CD4-positive, alpha-beta T cell (primary cell): ENCODE data around the gene ATP5MC2. TPM values are rescaled to one million over a fixed set of nuclear protein-coding genes. Genes with fewer than 3 reads are reported as not detected.

Source experiments
- ATAC-seq: fragments of 200-7000 bp; cut with Tn5 transposase; one replicate; pipeline ENCODE4 v1.10.0; 2022; ENCODE audit warnings: mild to moderate bottlenecking; ENCODE audit not compliant: poor library complexity
- CTCF ChIA-PET: fragments of 350-600 bp; sonication (Branson Sonifier 250); formaldehyde crosslinking; loops from one replicate; lab custom pipeline; 2021; ENCODE audit warnings: antibody characterized with exemption, inconsistent platforms; lab: Charles Lee
- POLR2A ChIA-PET: fragments of 350-600 bp; sonication (Branson Sonifier 250); formaldehyde crosslinking; loops from one replicate; lab custom pipeline; 2021; ENCODE audit warnings: antibody characterized with exemption, inconsistent platforms; lab: Charles Lee
- DNase-seq, 14 experiments: peaks; one replicate each; pipeline ENCODE4 v3.0.0-alpha.2; 2013 to 2020; ENCODE audit warnings: mixed read lengths in 2 of 14
- H3K27ac ChIP-seq, 2 donors: one replicate each; pipeline versions ENCODE4 v1.5.1 to v1.7.0; 2013; ENCODE audit warnings: low read length in 2 of 2, low read depth in 1 of 2, mild to moderate bottlenecking in 1 of 2
- H3K27me3 ChIP-seq, 2 experiments: 1 replicate in 1 of 2; 2 replicates in 1 of 2; pipeline versions ENCODE4 v1.6.1 to v1.7.0; 2013; ENCODE audit warnings: low read length in 2 of 2, control low read depth in 1 of 2, mild to moderate bottlenecking in 1 of 2, moderate library complexity in 1 of 2; ENCODE audit not compliant: insufficient read depth in 2 of 2, control insufficient read depth in 1 of 2
- H3K36me3 ChIP-seq: one replicate; pipeline ENCODE4 v1.6.1; 2013; ENCODE audit warnings: low read length, control low read depth; ENCODE audit not compliant: insufficient read depth
- H3K4me1 ChIP-seq: one replicate; pipeline ENCODE4 v1.6.1; 2013; ENCODE audit warnings: low read length, control low read depth; ENCODE audit not compliant: insufficient read depth
- H3K4me3 ChIP-seq: one replicate; pipeline ENCODE4 v1.5.1; 2013; ENCODE audit warnings: mild to moderate bottlenecking, low read length, moderate library complexity
- H3K9me3 ChIP-seq, 2 experiments: 1 replicate in 1 of 2; 2 replicates in 1 of 2; pipeline versions ENCODE4 v1.6.1 to v1.7.0; 2013; ENCODE audit warnings: low read length in 2 of 2, mild to moderate bottlenecking in 2 of 2, control low read depth in 1 of 2, moderate library complexity in 1 of 2; ENCODE audit not compliant: control insufficient read depth in 1 of 2, insufficient read depth in 1 of 2
- H3K27ac Mint-ChIP-seq: one replicate; pipeline ENCODE4 v1.8.0; 2020; ENCODE audit warnings: mixed read lengths
- H3K27me3 Mint-ChIP-seq: one replicate; pipeline ENCODE4 v1.8.0; 2021; ENCODE audit warnings: mixed read lengths
- H3K36me3 Mint-ChIP-seq: one replicate; pipeline ENCODE4 v1.8.0; 2021; ENCODE audit warnings: low read depth, mixed read lengths
- H3K4me1 Mint-ChIP-seq: one replicate; pipeline ENCODE4 v1.8.0; 2021; ENCODE audit warnings: low read depth, mixed read lengths
- H3K4me3 Mint-ChIP-seq: one replicate; pipeline ENCODE4 v1.8.0; 2020; ENCODE audit warnings: mild to moderate bottlenecking, mixed read lengths
- H3K9me3 Mint-ChIP-seq: one replicate; pipeline ENCODE4 v1.8.0; 2020; ENCODE audit warnings: mixed read lengths
- intact Hi-C, 2 experiments: fragments of 100-400 bp; cut with DNase I in 1 of 2; cut with micrococcal nuclease in 1 of 2; formaldehyde crosslinking; loops; one replicate each; pipeline versions ENCODE4 v1.15.1 to v1.9.0; 2023 to 2025; cut with DNase I, micrococcal nuclease
- total RNA-seq, 174 experiments: library from RNA in 2 of 174; stranded (reverse) in 2 of 174; gene quantifications; one replicate each; pipeline ENCODE4 v1.2.3 and lab custom pipeline; 2021 to 2026
- TF ChIP-seq, protein P1 (sequence below): fragments of 200-600 bp; IDR thresholded peaks from one replicate; pipeline ENCODE4 v1.8.0; 2022; ENCODE audit warnings: antibody characterized with exemption, mild to moderate bottlenecking

Gene ATP5MC2
- total RNA-seq, 2 experiments from 2014 or later = 235 to 245 TPM

DNA sequence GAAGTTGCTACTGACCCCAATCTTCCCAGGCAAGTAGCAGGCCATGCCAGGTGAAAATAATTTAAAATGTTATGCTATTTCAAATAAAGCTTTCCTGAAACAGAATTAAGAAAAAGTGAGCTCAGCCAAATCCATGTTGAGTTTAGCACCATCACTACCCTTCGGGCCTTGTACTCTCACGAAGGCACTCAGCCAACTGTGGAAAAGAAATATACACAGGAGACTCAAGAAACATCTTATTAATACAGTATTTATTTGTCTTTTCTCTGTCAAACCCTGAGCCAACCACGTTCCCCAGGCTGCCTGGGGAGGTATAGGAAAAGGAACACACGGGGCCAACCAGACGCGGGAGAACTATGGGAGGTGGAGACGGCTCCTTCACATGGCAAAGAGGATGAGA is 10.9 kb downstream of the ATP5MC2 start:
- H3K27ac ChIP-seq = no peak overlapping the region
- H3K27ac Mint-ChIP-seq = no peak overlapping the region
- DNase-seq (no peak), ATAC-seq (no peak)
- H3K9me3 ChIP-seq = no peaks in the 10 kb centered on the region
- peaks cover 8% of the 10 kb centered on the region for H3K4me1 Mint-ChIP-seq
- no peaks in the 10 kb centered on the region for H3K4me1 ChIP-seq
- H3K27me3 ChIP-seq = no peaks in the 10 kb centered on the region
- H3K9me3 Mint-ChIP-seq = no peaks in the 10 kb centered on the region
- ChIA-PET POLR2A (no interaction called here), CTCF (interaction anchor here (1.4 kb wide), 1 partner anchor 11 kb away, joined by 4 read pairs; the partner anchor contains the start of gene ATP5MC2)
- no peak overlapping the region for H3K4me3 ChIP-seq
- TF ChIP-seq, protein P1, sequence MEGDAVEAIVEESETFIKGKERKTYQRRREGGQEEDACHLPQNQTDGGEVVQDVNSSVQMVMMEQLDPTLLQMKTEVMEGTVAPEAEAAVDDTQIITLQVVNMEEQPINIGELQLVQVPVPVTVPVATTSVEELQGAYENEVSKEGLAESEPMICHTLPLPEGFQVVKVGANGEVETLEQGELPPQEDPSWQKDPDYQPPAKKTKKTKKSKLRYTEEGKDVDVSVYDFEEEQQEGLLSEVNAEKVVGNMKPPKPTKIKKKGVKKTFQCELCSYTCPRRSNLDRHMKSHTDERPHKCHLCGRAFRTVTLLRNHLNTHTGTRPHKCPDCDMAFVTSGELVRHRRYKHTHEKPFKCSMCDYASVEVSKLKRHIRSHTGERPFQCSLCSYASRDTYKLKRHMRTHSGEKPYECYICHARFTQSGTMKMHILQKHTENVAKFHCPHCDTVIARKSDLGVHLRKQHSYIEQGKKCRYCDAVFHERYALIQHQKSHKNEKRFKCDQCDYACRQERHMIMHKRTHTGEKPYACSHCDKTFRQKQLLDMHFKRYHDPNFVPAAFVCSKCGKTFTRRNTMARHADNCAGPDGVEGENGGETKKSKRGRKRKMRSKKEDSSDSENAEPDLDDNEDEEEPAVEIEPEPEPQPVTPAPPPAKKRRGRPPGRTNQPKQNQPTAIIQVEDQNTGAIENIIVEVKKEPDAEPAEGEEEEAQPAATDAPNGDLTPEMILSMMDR = no peak
- no peak overlapping the region for H3K4me3 Mint-ChIP-seq
- peaks cover 60% of the 10 kb centered on the region for H3K36me3 ChIP-seq
- H3K36me3 Mint-ChIP-seq = peaks cover 71% of the 10 kb centered on the region
- intact Hi-C loops = no loop called here
- no peaks in the 10 kb centered on the region for H3K27me3 Mint-ChIP-seq

DNA sequence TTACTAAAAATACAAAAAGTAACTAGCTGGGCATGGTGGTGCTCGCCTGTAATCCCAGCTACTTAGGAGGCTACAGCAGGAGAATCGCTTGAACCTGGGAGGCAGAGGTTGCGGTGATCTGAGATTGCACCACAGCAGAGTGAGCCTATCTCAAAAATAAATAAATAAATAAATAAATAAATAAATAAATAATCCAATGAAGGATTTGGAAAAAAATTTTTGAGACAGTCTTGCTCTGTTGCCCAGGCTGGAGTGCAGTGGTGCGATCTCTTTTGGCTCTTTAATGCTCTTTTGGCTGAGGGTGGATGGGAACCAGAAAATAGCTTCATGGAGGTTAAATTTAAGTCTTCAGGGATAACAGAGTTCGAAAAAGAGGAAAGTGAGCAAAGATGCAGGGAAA is 11.7 kb downstream of the ATP5MC2 start:
- no peaks in the 10 kb centered on the region for H3K9me3 ChIP-seq
- H3K4me1 ChIP-seq = no peaks in the 10 kb centered on the region
- intact Hi-C loops = no loop called here
- Mint-ChIP-seq H3K36me3 (peaks cover 68% of the 10 kb centered on the region), H3K4me3 (no peak overlapping the region), H3K4me1 (peaks cover under 1% of the 10 kb centered on the region), H3K9me3 (no peaks in the 10 kb centered on the region), H3K27ac (no peak overlapping the region), H3K27me3 (no peaks in the 10 kb centered on the region)
- H3K36me3 ChIP-seq = peaks cover 53% of the 10 kb centered on the region
- ATAC-seq = no peak
- no peak overlapping the region for H3K27ac ChIP-seq
- no peak for DNase-seq
- ChIA-PET POLR2A (interaction anchor here (1.1 kb wide), 1 partner anchor 12 kb away, joined by 3 read pairs; the partner anchor contains the start of gene ATP5MC2), CTCF (interaction anchor here (1.4 kb wide), 1 partner anchor 11 kb away, joined by 4 read pairs; the partner anchor contains the start of gene ATP5MC2)
- TF ChIP-seq, protein P1 = no peak
- H3K27me3 ChIP-seq = no peaks in the 10 kb centered on the region
- no peak overlapping the region for H3K4me3 ChIP-seq

DNA sequence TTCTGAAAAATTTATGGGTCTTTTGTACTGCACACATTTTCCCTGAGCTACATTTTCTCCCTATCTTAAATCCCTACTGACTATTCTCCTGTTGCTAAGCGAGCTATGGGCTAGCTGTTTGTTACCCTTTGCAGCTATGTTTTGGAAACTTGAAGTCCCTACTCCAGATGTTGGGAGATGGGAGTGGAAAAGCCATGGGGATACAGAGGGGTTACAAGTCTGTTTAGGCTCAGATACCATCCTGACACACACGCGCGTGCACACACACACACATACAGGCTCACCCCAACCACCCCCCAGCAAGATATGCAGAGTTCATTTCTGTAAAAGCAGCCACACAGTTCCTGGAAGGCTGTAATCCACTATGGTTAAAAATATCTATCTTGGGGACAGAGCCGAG is 15.8 kb downstream of the ATP5MC2 start:
- H3K27me3 Mint-ChIP-seq = no peaks in the 10 kb centered on the region
- DNase-seq (no peak), ATAC-seq (no peak)
- Histone ChIP-seq H3K4me3 (no peak overlapping the region), H3K27ac (no peak overlapping the region), H3K36me3 (peaks cover 21% of the 10 kb centered on the region), H3K9me3 (no peaks in the 10 kb centered on the region), H3K4me1 (no peaks in the 10 kb centered on the region), H3K27me3 (no peaks in the 10 kb centered on the region)
- no peaks in the 10 kb centered on the region for H3K9me3 Mint-ChIP-seq
- POLR2A ChIA-PET = no interaction called here
- intact Hi-C loops = no loop called here
- CTCF ChIA-PET = no interaction called here
- TF ChIP-seq, protein P1 = no peak
- H3K4me1 Mint-ChIP-seq = no peaks in the 10 kb centered on the region
- peaks cover 33% of the 10 kb centered on the region for H3K36me3 Mint-ChIP-seq
- H3K4me3 Mint-ChIP-seq = no peak overlapping the region
- no peak overlapping the region for H3K27ac Mint-ChIP-seq
